KMS-11 (cell line): ENCODE results near the gene E2F2.

Experiments
- H2AFZ ChIP-seq: fragments of 200-600 bp; sonication (generic); 2 replicates; pipeline ENCODE4 v1.6.1; 2016; ENCODE audit warnings: antibody characterized with exemption, mixed run types, low read depth
- H3K27ac ChIP-seq: fragments of 200-600 bp; sonication (generic); 2 replicates; pipeline ENCODE4 v1.6.1; 2016; ENCODE audit warnings: mild to moderate bottlenecking, mixed run types
- H3K27me3 ChIP-seq: fragments of 200-600 bp; sonication (generic); 2 replicates; pipeline ENCODE4 v1.6.1; 2017; ENCODE audit warnings: mild to moderate bottlenecking, low read depth, mixed run types, moderate library complexity; ENCODE audit not compliant: insufficient read depth
- H3K36me3 ChIP-seq: fragments of 200-600 bp; sonication (generic); 2 replicates; pipeline ENCODE4 v1.6.1; 2017; ENCODE audit warnings: mild to moderate bottlenecking, mixed run types; ENCODE audit not compliant: insufficient read depth
- H3K4me1 ChIP-seq: fragments of 200-600 bp; sonication (generic); 2 replicates; pipeline ENCODE4 v1.6.1; 2016; ENCODE audit warnings: mild to moderate bottlenecking, low read depth, mixed run types; ENCODE audit not compliant: poor library complexity, severe bottlenecking
- H3K4me2 ChIP-seq: fragments of 200-600 bp; sonication (generic); 2 replicates; pipeline ENCODE4 v1.7.0; 2016; ENCODE audit warnings: mild to moderate bottlenecking, mixed run types
- H3K4me3 ChIP-seq: fragments of 200-600 bp; sonication (generic); IDR thresholded peaks from 2 replicates; pipeline ENCODE4 v1.6.1; 2017; ENCODE audit warnings: low read depth, low read length, mixed read lengths; ENCODE audit not compliant: insufficient read depth
- H3K79me2 ChIP-seq: fragments of 200-600 bp; sonication (generic); 2 replicates; pipeline ENCODE4 v1.6.1; 2016; ENCODE audit warnings: low read depth, mixed run types; ENCODE audit not compliant: insufficient read depth
- H3K9ac ChIP-seq: fragments of 200-600 bp; sonication (generic); 2 replicates; pipeline ENCODE4 v1.6.1; 2016; ENCODE audit warnings: mild to moderate bottlenecking, mixed run types
- H4K20me1 ChIP-seq: fragments of 200-600 bp; sonication (generic); 2 replicates; pipeline ENCODE4 v1.6.1; 2016; ENCODE audit warnings: mild to moderate bottlenecking, mixed run types; ENCODE audit not compliant: insufficient read depth
- TF ChIP-seq, protein P1 (sequence below): fragments of 200-600 bp; sonication (generic); conservative IDR thresholded peaks from 2 replicates; pipeline ENCODE4 v1.6.1; 2017; ENCODE audit warnings: low read depth, mild to moderate bottlenecking, antibody characterized with exemption, low read length, moderate library complexity, mixed read lengths

Gene E2F2

GRCh38 chr1:23526329-23527041, 4.5 kb downstream of the E2F2 start:
- H3K79me2 ChIP-seq = peaks cover 78% of the 10 kb centered on the region
- peak overlapping the region; percentile 40 for H3K4me3 ChIP-seq
- TF ChIP-seq, protein P1, sequence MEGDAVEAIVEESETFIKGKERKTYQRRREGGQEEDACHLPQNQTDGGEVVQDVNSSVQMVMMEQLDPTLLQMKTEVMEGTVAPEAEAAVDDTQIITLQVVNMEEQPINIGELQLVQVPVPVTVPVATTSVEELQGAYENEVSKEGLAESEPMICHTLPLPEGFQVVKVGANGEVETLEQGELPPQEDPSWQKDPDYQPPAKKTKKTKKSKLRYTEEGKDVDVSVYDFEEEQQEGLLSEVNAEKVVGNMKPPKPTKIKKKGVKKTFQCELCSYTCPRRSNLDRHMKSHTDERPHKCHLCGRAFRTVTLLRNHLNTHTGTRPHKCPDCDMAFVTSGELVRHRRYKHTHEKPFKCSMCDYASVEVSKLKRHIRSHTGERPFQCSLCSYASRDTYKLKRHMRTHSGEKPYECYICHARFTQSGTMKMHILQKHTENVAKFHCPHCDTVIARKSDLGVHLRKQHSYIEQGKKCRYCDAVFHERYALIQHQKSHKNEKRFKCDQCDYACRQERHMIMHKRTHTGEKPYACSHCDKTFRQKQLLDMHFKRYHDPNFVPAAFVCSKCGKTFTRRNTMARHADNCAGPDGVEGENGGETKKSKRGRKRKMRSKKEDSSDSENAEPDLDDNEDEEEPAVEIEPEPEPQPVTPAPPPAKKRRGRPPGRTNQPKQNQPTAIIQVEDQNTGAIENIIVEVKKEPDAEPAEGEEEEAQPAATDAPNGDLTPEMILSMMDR = no peak
- H3K36me3 ChIP-seq = peaks cover 13% of the 10 kb centered on the region; the same call in 1 of the 2 replicates
- H3K27me3 ChIP-seq = no peaks in the 10 kb centered on the region
- peak overlapping the region; percentile 87 for H3K27ac ChIP-seq
- H3K4me1 ChIP-seq = peaks cover 74% of the 10 kb centered on the region
- H3K9ac ChIP-seq = peak overlapping the region; percentile 63; the same call in 1 of the 2 replicates
- no peaks in the 10 kb centered on the region for H4K20me1 ChIP-seq
- no peak overlapping the region for H2AFZ ChIP-seq
- peak overlapping the region; percentile 98 for H3K4me2 ChIP-seq

- Histone ChIP-seq H3K4me2 (peak overlapping the region; percentile 98), H2AFZ (no peak overlapping the region), H3K4me1 (peaks cover 74% of the 10 kb centered on the region), H4K20me1 (no peaks in the 10 kb centered on the region), H3K9ac (peak overlapping the region; percentile 63; the same call in 1 of the 2 replicates), H3K27me3 (no peaks in the 10 kb centered on the region), H3K36me3 (peaks cover 13% of the 10 kb centered on the region; the same call in 1 of the 2 replicates), H3K4me3 (peak overlapping the region; percentile 40), H3K27ac (peak overlapping the region; percentile 87), H3K79me2 (peaks cover 81% of the 10 kb centered on the region)
- TF ChIP-seq, protein P1 = no peak
Measured at GRCh38 chr1:23525558-23526250, 5.3 kb downstream of the E2F2 start.

GRCh38 chr1:23524716-23525401, 6.2 kb downstream of the E2F2 start:
- H3K27me3 ChIP-seq = no peaks in the 10 kb centered on the region
- TF ChIP-seq, protein P1 = no peak
- no peak overlapping the region for H2AFZ ChIP-seq
- H3K4me2 ChIP-seq = peak overlapping the region; percentile 98
- H3K36me3 ChIP-seq = peaks cover 13% of the 10 kb centered on the region; the same call in 1 of the 2 replicates
- no peaks in the 10 kb centered on the region for H4K20me1 ChIP-seq
- H3K9ac ChIP-seq = peak overlapping the region; percentile 63; the same call in 1 of the 2 replicates
- peaks cover 74% of the 10 kb centered on the region for H3K4me1 ChIP-seq
- peaks cover 73% of the 10 kb centered on the region for H3K79me2 ChIP-seq
- H3K4me3 ChIP-seq = no peak overlapping the region
- H3K27ac ChIP-seq = peak overlapping the region; percentile 87

DNA sequence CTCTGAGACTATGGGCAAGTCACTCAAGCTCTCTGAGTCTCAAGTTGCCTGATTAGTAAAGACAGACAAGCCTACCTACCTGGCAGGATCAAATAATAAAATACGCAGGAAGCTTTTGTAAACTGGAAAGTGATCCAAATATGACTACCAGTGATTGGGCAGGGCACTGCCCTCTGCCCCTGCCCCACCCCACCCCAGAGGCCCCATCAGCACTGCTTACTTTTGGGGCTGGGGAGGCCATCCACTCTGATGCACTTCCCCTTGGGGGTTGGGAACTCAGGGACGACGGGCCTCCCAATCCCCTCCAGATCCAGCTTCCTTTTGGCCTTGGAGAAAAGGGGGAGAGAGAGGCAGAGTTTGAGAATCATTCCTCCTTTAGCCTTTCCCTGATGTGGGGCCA, 6.9 kb downstream of the E2F2 start:
- no peak overlapping the region for H3K9ac ChIP-seq
- TF ChIP-seq, protein P1 = no peak
- peaks cover 70% of the 10 kb centered on the region for H3K79me2 ChIP-seq
- peaks cover 14% of the 10 kb centered on the region for H3K36me3 ChIP-seq
- peaks cover 73% of the 10 kb centered on the region for H3K4me1 ChIP-seq
- no peak overlapping the region for H3K4me3 ChIP-seq
- H4K20me1 ChIP-seq = no peaks in the 10 kb centered on the region
- H3K27me3 ChIP-seq = no peaks in the 10 kb centered on the region
- no peak overlapping the region for H2AFZ ChIP-seq
- peak overlapping the region; percentile 98 for H3K4me2 ChIP-seq
- H3K27ac ChIP-seq = peak overlapping the region; percentile 87
